ENCODE results near the gene JCAD. TPM values are rescaled to one million over a fixed set of nuclear protein-coding genes. Genes with fewer than 3 reads are reported as not detected.

Gene JCAD
- total RNA-seq, 1 experiment from 2014 or later: 40.7 TPM

DNA sequence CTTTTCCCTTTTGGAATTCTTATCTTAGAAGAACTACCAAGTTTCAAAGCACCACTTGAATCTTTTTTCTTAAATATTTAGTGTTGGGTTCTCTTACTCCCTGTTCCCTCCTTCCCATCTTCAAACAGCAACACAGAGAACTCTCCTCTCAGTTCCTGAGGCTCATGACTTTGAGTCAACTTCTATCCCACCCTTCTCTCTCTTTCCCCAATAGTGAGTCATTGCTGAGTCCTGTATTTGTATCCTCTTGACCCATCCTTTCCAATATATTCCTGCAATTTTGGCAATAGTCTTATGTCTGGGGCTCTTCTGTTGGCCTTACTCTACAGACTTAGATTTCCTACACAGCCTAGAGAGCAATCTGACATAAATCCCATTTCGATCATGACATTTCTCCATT, 20.8 kb upstream of the JCAD start:
- Histone ChIP-seq H3K36me3 (ENCODE audit: control insufficient read depth, insufficient read depth, low read length) (no peaks in the 10 kb centered on the region), H3K4me3 (ENCODE audit: low read depth in 2 of 2, low read length in 2 of 2) (no peak overlapping the region), H3K4me1 (ENCODE audit: control insufficient read depth, insufficient read depth, low read length) (no peaks in the 10 kb centered on the region), H3K9me3 (ENCODE audit: control insufficient read depth, insufficient read depth, low read depth, low read length) (no peaks in the 10 kb centered on the region), H3K27me3 (ENCODE audit: control insufficient read depth, insufficient read depth, low read length) (no peaks in the 10 kb centered on the region), H3K27ac (ENCODE audit: low read length) (no peak overlapping the region)
- ChIA-PET CTCF (no interaction called here), POLR2A (no interaction called here)
- DNase-seq (ENCODE audit: low read depth, low spot score): no peak
- in situ Hi-C loops (cut with HindIII; ENCODE audit: low pct_unique_long_range_greater_than_20kb, low sequenced_read_pairs): no loop called here
- BruUV-seq (replicated peaks): no TSS peak
- intact Hi-C loops (cut with micrococcal nuclease; ENCODE audit: unreplicated experiment): no loop called here
- no peak for ATAC-seq
- no peak for TF ChIP-seq POLR2AphosphoS5 (IDR thresholded peaks at IDR 0.05; ENCODE audit: low read depth, low read length)
- TF ChIP-seq, protein P1, sequence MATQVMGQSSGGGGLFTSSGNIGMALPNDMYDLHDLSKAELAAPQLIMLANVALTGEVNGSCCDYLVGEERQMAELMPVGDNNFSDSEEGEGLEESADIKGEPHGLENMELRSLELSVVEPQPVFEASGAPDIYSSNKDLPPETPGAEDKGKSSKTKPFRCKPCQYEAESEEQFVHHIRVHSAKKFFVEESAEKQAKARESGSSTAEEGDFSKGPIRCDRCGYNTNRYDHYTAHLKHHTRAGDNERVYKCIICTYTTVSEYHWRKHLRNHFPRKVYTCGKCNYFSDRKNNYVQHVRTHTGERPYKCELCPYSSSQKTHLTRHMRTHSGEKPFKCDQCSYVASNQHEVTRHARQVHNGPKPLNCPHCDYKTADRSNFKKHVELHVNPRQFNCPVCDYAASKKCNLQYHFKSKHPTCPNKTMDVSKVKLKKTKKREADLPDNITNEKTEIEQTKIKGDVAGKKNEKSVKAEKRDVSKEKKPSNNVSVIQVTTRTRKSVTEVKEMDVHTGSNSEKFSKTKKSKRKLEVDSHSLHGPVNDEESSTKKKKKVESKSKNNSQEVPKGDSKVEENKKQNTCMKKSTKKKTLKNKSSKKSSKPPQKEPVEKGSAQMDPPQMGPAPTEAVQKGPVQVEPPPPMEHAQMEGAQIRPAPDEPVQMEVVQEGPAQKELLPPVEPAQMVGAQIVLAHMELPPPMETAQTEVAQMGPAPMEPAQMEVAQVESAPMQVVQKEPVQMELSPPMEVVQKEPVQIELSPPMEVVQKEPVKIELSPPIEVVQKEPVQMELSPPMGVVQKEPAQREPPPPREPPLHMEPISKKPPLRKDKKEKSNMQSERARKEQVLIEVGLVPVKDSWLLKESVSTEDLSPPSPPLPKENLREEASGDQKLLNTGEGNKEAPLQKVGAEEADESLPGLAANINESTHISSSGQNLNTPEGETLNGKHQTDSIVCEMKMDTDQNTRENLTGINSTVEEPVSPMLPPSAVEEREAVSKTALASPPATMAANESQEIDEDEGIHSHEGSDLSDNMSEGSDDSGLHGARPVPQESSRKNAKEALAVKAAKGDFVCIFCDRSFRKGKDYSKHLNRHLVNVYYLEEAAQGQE (IDR thresholded peaks at IDR 0.05; ENCODE audit: insufficient read depth in 1 of 2, low read depth in 2 of 2, low read length in 1 of 2): no peak
- TF ChIP-seq, protein P2, sequence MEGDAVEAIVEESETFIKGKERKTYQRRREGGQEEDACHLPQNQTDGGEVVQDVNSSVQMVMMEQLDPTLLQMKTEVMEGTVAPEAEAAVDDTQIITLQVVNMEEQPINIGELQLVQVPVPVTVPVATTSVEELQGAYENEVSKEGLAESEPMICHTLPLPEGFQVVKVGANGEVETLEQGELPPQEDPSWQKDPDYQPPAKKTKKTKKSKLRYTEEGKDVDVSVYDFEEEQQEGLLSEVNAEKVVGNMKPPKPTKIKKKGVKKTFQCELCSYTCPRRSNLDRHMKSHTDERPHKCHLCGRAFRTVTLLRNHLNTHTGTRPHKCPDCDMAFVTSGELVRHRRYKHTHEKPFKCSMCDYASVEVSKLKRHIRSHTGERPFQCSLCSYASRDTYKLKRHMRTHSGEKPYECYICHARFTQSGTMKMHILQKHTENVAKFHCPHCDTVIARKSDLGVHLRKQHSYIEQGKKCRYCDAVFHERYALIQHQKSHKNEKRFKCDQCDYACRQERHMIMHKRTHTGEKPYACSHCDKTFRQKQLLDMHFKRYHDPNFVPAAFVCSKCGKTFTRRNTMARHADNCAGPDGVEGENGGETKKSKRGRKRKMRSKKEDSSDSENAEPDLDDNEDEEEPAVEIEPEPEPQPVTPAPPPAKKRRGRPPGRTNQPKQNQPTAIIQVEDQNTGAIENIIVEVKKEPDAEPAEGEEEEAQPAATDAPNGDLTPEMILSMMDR (IDR thresholded peaks at IDR 0.05): no peak

DNA sequence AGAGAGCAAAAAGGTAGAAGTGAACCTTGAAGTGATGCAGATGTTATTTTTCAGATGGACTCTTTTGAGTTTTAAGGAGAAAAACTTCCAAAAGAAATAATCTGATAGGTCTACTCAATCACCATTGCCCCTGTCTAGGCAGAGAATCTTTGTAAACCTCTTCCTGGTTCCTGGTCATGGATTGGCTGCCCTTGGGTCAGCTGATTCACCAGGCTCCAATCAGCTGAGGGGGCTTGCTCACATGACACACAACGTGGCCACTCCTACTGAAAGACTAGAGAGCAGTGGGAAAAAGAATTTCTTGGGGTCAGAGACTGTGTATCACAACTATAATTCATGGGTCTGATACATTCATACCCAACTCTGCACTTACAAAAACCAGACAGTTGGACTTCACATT, 20.0 kb upstream of the JCAD start:
- ATAC-seq (no peak), DNase-seq (ENCODE audit: low read depth, low spot score) (no peak)
- Histone ChIP-seq H3K4me3 (ENCODE audit: low read depth in 2 of 2, low read length in 2 of 2) (no peak overlapping the region), H3K27me3 (ENCODE audit: control insufficient read depth, insufficient read depth, low read length) (no peaks in the 10 kb centered on the region), H3K4me1 (ENCODE audit: control insufficient read depth, insufficient read depth, low read length) (no peaks in the 10 kb centered on the region), H3K36me3 (ENCODE audit: control insufficient read depth, insufficient read depth, low read length) (no peaks in the 10 kb centered on the region), H3K27ac (ENCODE audit: low read length) (no peak overlapping the region), H3K9me3 (ENCODE audit: control insufficient read depth, insufficient read depth, low read depth, low read length) (no peaks in the 10 kb centered on the region)
- no TSS peak for BruUV-seq (replicated peaks)
- POLR2A ChIA-PET: no interaction called here
- TF ChIP-seq POLR2AphosphoS5 (IDR thresholded peaks at IDR 0.05; ENCODE audit: low read depth, low read length): no peak
- no peak for TF ChIP-seq TCF7L2 (IDR thresholded peaks at IDR 0.05; ENCODE audit: low read depth, low read length)
- intact Hi-C loops (cut with micrococcal nuclease; ENCODE audit: unreplicated experiment) (no loop called here), in situ Hi-C loops (cut with HindIII; ENCODE audit: low pct_unique_long_range_greater_than_20kb, low sequenced_read_pairs) (no loop called here)
- CTCF ChIA-PET: no interaction called here

DNA sequence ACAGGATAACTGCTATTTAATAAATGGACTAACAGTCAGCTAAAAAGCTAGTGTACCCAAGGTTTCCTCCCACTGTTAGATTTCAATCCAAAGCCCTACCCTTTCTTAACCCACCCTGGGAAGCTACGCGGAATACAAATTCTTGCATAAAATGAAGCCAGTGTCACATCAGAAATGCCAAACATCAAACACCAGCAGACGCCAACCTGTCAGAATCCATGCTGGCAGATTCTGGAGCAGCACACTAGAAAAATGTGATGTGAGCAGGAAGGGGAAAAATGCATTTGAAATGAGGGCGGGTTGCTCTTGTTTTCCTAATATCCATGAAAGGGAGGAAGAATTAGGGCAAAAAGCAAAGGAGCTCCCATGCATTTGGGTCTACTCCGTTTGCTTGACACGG, 16.1 kb upstream of the JCAD start:
- in situ Hi-C loops (cut with HindIII; ENCODE audit: low pct_unique_long_range_greater_than_20kb, low sequenced_read_pairs): no loop called here
- CTCF ChIA-PET: no interaction called here

More for the DNA sequence above, 16.1 kb upstream of the JCAD start:
- H3K4me1 ChIP-seq (ENCODE audit: control insufficient read depth, insufficient read depth, low read length): peaks cover 2% of the 10 kb centered on the region
- H3K4me3 ChIP-seq (ENCODE audit: low read depth in 2 of 2, low read length in 2 of 2): no peak overlapping the region
- no peaks in the 10 kb centered on the region for H3K27me3 ChIP-seq (ENCODE audit: control insufficient read depth, insufficient read depth, low read length)
- intact Hi-C loops (cut with micrococcal nuclease; ENCODE audit: unreplicated experiment): no loop called here
- H3K9me3 ChIP-seq (ENCODE audit: control insufficient read depth, insufficient read depth, low read depth, low read length): no peaks in the 10 kb centered on the region
- POLR2A ChIA-PET: no interaction called here
- H3K36me3 ChIP-seq (ENCODE audit: control insufficient read depth, insufficient read depth, low read length): no peaks in the 10 kb centered on the region
- TF ChIP-seq, protein P1 (IDR thresholded peaks at IDR 0.05; ENCODE audit: insufficient read depth in 1 of 2, low read depth in 2 of 2, low read length in 1 of 2): no peak
- TF ChIP-seq TCF7L2 (IDR thresholded peaks at IDR 0.05; ENCODE audit: low read depth, low read length) (no peak), POLR2AphosphoS5 (IDR thresholded peaks at IDR 0.05; ENCODE audit: low read depth, low read length) (no peak), SIN3A (IDR thresholded peaks at IDR 0.05; ENCODE audit: borderline replicate concordance, insufficient read depth, low read depth, low read length) (no peak)
- TF ChIP-seq, protein P2 (IDR thresholded peaks at IDR 0.05): no peak
- no peak overlapping the region for H3K27ac ChIP-seq (ENCODE audit: low read length)
- no TSS peak for BruUV-seq (replicated peaks)
- DNase-seq (ENCODE audit: low read depth, low spot score) (no peak), ATAC-seq (no peak)

All from Panc1 (cell line).